ENCODE results near the gene MRPL20.

The MRPL20 gene

GRCh38 chr1:1401457-1402010, 5.6 kb downstream of the MRPL20 start:
- peak overlapping the region; percentile 63 for H3K4me3 Mint-ChIP-seq
- TF ChIP-seq, protein P1, sequence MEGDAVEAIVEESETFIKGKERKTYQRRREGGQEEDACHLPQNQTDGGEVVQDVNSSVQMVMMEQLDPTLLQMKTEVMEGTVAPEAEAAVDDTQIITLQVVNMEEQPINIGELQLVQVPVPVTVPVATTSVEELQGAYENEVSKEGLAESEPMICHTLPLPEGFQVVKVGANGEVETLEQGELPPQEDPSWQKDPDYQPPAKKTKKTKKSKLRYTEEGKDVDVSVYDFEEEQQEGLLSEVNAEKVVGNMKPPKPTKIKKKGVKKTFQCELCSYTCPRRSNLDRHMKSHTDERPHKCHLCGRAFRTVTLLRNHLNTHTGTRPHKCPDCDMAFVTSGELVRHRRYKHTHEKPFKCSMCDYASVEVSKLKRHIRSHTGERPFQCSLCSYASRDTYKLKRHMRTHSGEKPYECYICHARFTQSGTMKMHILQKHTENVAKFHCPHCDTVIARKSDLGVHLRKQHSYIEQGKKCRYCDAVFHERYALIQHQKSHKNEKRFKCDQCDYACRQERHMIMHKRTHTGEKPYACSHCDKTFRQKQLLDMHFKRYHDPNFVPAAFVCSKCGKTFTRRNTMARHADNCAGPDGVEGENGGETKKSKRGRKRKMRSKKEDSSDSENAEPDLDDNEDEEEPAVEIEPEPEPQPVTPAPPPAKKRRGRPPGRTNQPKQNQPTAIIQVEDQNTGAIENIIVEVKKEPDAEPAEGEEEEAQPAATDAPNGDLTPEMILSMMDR (IDR thresholded peaks at IDR 0.05), result no peak
- peaks cover 47% of the 10 kb centered on the region for H3K36me3 Mint-ChIP-seq (ENCODE audit: low read depth)
- H3K27ac Mint-ChIP-seq, result no peak overlapping the region
- H3K9me3 Mint-ChIP-seq, result no peaks in the 10 kb centered on the region
- no peak for DNase-seq
- peaks cover 2% of the 10 kb centered on the region for H3K27me3 Mint-ChIP-seq (ENCODE audit: low read depth, poor library complexity)
- peaks cover 53% of the 10 kb centered on the region for H3K4me1 Mint-ChIP-seq

GRCh38 chr1:1400576-1401456, 6.3 kb downstream of the MRPL20 start:
- TF ChIP-seq, protein P1 (IDR thresholded peaks at IDR 0.05), result no peak
- Mint-ChIP-seq H3K27ac (no peak overlapping the region), H3K36me3 (ENCODE audit: low read depth) (peaks cover 48% of the 10 kb centered on the region), H3K9me3 (no peaks in the 10 kb centered on the region), H3K4me3 (peak overlapping the region; percentile 97), H3K27me3 (ENCODE audit: low read depth, poor library complexity) (peaks cover 2% of the 10 kb centered on the region), H3K4me1 (peaks cover 46% of the 10 kb centered on the region)
- DNase-seq, result no peak

DNA sequence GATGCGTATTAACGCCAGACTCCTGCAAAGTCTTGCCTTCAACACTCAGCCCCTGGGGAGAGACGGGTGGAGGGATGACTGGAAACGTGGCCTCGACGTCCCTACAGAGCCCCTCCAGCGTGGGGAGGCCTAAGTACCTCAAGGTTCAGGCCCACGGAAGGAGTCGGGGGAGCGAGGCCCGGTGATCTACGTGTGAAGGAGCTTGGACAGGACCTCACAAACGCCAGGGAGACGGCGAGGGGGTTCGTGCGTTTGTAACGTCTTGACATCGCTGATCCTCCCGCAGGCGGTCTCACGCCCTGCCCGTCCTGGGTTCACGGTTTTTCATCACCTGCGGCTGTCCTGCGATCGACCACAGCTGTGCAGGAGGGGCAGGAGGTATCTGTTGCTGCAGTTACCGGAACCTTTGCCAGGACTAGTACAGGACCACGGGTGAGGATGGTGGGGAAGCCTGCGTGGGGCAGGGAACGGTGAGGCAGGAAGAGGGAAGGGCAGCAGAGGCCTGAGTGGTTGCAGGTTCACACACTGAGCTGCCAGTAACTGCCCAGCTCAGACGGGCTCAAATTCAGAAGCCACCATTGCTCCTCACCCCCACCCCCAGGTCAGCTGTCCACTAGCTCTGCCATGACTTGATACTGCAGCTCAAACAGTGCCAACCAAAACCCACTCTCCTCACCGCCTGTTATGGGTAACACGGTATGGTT, 7.1 kb downstream of the MRPL20 start:
- H3K27ac Mint-ChIP-seq, result peak overlapping the region; percentile 92
- TF ChIP-seq, protein P1 (IDR thresholded peaks at IDR 0.05), result no peak
- peaks cover 49% of the 10 kb centered on the region for H3K36me3 Mint-ChIP-seq (ENCODE audit: low read depth)

DNA sequence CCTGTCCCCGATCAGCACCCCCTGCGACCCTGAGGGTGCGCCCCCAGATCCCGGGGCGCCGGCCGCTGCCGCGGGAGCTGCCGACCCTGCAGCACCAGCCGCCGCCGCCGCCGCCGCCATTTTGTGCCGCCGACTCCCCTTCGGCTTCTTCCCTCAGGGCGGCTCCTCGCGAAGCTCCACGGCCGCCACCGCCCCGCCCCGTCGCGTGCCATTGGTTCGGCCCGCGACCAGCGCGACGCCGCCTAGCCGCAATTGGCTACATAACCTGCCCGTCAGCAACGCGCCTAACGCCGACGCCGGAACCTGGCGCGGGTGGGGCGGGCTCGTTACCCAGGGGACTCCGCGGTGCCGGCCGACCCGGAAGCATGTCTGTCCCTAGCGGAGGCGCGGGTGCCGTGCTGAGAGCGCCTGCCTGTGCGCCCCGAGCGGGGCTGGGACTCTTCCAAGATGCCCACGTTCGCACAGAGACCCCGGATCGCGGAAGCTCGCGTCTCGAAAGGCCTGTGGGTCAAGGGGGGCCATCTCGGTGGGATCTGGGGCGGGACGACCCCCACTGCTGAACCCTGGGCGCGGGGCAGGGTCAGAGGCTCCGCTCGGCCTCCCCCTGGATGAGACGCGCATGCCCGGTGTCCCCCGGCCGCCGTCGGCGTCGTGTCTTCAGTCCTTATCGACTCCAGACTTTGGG, 7.8 kb downstream of the MRPL20 start, which contains the start of gene CCNL2:
Gene CCNL2 (minus strand): TSS at position 149 of the 685 bp plus-strand sequence. CDS start 29 bp downstream, at position 120.
- H3K27me3 Mint-ChIP-seq (ENCODE audit: low read depth, poor library complexity), result peaks cover 2% of the 10 kb centered on the region
- H3K27ac Mint-ChIP-seq, result peak within 1 kb of the TSS; percentile 92
- H3K9me3 Mint-ChIP-seq, result no peaks in the 10 kb centered on the region
- H3K4me1 Mint-ChIP-seq, result peaks cover 46% of the 10 kb centered on the region
- H3K4me3 Mint-ChIP-seq, result peak within 1 kb of the TSS; percentile 97
- H3K36me3 Mint-ChIP-seq (ENCODE audit: low read depth), result peaks cover 52% of the 10 kb centered on the region
- DNase-seq, result peak; percentile 100
- TF ChIP-seq, protein P1 (IDR thresholded peaks at IDR 0.05), result peak; percentile 51

More for the DNA sequence above, 7.1 kb downstream of the MRPL20 start:
- H3K4me1 Mint-ChIP-seq, result peaks cover 46% of the 10 kb centered on the region
- peak overlapping the region; percentile 97 for H3K4me3 Mint-ChIP-seq
- no peak for DNase-seq
- H3K9me3 Mint-ChIP-seq, result no peaks in the 10 kb centered on the region
- peaks cover 2% of the 10 kb centered on the region for H3K27me3 Mint-ChIP-seq (ENCODE audit: low read depth, poor library complexity)

DNA sequence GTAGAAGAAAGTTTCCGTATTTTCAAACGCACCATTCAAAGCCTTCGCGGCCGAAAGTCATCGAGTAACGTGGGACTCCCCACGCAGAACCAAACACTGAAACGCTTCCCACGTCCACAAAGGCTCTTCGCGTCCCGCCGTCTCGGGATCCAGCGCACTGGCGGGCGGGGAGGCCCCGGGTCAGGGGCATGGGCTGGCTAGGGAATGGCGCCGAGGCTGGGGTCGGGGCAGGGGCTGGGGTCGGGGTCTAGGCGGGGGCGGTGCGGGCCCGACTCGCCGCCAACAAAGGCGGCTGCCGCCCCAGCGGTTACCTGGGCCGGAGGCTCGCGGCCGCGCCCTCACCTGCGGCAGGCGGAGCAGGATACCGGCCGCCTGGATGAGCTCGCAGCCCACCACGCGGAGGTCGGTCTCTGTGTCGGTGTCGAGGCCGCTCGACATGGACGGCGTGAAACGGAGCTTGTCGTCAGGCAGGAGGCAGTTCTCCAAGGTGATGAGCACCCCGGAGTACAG, 8.4 kb downstream of the MRPL20 start:
- no peak overlapping the region for H3K27ac Mint-ChIP-seq
- no peaks in the 10 kb centered on the region for H3K9me3 Mint-ChIP-seq
- peaks cover 2% of the 10 kb centered on the region for H3K27me3 Mint-ChIP-seq (ENCODE audit: low read depth, poor library complexity)
- peak; percentile 23 for DNase-seq
- H3K4me3 Mint-ChIP-seq, result peak overlapping the region; percentile 97
- H3K36me3 Mint-ChIP-seq (ENCODE audit: low read depth), result peaks cover 56% of the 10 kb centered on the region
- peaks cover 44% of the 10 kb centered on the region for H3K4me1 Mint-ChIP-seq
- TF ChIP-seq, protein P1 (IDR thresholded peaks at IDR 0.05), result no peak

Measured in nephron progenitor cell (in vitro differentiated cells).